HT-29 (cell line): Measurements from ENCODE around the gene LOX. TPM values are rescaled to one million over a fixed set of nuclear protein-coding genes. Genes with fewer than 3 reads are reported as not detected.

ENCODE experiments used
- DNase-seq: peaks from one replicate; pipeline ENCODE4 v3.0.0-alpha.2; 2015; ENCODE audit warnings: low spot score
- total RNA-seq: library from RNA; depleted of rRNA; stranded (reverse); fragments of >200 nt; shearing (Covaris generic); gene quantifications from 2 replicates; pipeline ENCODE4 v1.2.3, GENCODE V29; 2014; rRNA removed

Gene LOX, protein sequence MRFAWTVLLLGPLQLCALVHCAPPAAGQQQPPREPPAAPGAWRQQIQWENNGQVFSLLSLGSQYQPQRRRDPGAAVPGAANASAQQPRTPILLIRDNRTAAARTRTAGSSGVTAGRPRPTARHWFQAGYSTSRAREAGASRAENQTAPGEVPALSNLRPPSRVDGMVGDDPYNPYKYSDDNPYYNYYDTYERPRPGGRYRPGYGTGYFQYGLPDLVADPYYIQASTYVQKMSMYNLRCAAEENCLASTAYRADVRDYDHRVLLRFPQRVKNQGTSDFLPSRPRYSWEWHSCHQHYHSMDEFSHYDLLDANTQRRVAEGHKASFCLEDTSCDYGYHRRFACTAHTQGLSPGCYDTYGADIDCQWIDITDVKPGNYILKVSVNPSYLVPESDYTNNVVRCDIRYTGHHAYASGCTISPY
- total RNA-seq = not detected in 2 replicates

DNA sequence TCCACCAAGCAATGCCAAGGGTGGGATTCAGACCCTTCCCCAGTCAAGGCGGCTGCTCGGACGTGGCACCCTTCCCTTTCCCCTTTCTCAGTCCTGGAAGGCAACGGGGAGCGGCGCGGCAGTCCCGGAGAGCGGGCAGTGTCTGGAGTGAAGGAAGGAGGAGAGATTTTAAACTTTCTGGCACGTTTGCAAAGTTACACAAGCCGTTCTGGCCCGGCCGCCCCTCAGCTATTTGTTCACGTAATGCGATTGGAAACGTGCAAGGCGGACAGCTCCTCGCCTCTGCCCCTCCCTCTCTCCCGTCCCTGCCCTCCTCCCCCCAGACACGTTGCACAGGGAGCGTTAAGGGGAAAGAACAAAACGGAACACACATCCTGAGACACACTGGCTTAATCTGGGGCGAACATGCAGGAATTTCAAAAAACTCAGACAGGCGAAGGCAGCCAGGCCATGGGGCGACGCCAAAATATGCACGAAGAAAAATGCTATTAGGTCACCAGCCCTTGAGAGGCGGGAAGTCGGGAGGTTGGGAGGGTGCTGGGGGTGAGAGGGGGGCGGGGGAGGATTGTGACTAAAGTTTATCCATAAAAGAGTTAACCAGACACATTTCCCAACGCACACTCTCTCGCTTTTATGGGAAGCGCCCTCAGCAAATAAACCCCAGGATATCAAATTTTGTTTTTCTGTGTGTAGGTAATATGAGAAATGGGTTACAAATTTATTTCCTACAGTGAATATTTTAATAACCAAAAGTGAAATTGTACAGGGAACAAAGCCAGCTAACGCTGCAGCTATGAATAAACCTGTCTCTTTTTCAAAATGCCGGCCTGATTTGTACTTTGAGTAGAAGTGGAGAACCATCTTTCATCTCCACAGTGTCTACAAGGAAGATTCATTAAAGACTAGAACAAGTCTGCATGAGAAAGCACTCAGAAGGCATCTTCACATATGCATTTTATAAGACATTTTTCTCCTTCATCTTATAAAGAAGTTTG is at the start of gene LOX:
TSS of gene LOX (minus strand) at position 144 of the 995 bp plus-strand sequence. CDS start 274 bp downstream, outside the sequence.
- peak; percentile 10 for DNase-seq

DNA sequence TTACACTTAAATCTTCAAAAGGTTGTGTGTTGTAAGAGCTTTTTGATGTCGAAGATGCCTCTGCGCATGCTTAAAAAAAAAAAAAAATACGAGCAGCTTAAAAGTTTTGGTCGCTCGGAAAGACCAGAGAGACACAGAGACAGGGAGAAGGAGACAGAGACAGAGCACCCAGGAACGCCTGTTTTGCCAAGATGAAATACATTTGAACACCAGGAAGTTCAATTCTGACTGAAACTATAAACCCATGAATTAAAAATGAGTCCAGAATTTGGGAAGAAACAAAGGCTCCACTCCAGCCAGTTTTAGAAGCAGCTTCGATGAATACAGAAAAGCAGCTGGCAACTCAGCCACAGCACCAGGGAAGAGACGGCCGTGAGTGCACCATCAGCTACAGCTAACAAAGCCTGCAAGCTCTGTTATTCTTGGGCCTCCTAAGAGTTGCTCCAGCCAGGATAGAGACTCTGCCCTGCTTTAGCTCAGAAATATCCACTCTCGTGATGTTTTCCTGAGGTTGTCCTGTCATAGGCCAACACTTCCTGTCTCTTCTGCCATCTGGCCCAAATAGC is 48.8 kb upstream of the LOX start:
- DNase-seq = no peak

DNA sequence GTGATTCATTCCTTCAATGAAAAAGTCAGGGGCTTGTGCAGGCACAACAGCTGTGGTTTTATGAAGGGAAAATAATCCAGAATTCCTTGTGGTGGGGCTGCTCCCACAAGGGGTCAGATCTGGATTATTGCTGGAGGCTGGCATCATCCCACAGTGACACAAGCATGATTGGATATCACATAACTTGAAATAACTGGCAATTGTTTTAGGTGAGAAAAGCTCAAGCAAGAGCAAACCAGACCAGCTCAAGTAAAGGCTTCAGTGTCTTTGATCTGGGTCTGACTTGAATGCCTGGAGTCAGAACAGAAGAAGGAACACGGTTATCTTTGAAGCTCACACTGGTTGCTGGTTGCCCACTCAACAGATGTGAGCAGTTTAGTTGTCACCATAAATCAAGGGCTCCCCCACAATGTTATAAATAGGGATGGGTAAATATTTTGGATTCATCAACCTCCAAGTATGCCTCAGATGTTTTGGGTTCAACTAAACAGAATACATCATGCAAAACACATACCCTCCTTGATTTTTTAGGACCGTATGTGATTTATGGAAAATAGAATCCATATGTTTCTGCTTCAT is 48.2 kb upstream of the LOX start:
- DNase-seq = no peak

DNA sequence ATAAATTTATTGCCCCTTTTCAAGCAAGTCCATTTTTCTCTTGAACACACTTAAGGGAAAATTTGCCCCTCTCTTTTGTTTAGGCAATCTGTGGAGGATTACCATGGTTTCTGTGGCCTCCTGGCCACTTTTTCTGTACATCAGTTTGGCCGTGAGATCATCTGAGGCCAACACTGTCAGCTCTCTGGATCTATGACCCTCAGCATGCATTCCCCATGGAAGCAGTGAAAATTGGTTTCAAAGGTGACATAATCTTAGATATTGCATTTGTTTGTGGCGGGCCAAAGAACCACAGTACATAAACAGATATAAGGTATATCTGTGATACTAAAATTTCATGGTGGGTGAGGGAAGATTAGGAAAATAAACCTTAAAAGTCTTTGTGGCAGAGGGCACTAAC is 46.7 kb upstream of the LOX start:
- DNase-seq = no peak

DNA sequence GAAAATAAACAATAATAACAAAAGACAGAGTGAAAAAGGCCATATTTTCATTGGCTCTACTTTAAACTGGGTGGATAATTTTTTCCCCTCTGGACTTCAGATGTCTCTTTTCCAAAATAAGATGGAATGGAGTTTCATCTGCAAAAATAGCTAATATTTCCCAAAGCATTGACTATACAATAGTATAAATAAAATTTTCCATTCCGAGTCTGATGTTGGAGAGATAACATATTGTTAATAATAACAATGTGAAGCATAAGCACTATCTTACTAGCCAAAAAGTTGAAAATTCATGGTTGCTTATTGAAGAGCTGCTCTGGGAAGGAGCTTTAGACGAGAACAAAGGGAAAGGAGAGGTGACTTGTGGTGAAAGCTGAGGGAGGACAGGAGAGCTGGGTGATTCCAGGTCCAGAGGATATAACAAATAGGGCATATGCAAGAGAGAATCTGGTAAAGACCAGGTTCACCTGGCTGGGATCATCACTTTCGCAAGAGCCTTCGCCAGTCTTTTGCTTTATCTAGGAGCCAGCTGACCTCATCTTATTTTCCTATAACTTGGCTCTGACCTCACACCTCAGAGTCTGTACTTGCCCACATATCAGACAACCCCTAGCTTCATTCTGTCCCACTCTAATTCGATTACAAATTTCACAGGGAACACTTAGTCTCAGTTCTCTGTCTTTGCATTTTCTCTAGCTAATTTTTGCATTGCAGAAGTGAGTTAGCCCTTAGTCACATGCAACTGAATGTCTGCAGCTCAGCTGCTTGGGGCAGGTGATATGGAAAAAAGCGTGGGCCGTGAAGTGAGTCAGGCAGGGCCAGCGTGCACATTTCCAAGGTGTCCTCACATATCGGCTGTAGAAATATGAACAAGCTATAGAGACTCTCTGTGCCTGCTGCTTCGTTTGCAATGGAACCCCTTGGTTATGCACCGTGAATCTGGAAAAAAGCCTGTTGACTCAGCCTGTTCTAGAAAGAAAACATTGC is 43.7 kb upstream of the LOX start:
- DNase-seq = no peak

DNA sequence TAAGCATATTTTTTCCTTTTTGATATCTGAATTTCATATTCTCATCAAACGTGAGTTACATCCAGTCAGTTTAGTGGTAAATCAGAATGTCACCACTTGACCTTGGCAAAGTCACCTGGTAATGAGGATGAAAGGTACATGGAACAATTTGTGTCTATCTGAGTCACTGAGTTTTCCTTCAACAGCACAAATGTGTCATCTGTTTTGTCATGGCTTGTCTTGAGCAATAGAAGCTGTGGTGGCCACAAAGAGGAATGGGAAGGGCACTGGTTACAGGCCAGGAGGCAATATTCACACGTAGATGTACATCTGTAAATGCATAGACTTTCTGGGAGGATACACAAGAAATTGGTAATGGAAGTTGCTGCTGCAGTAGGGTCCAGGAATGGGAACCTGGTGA is 42.9 kb upstream of the LOX start:
- DNase-seq = no peak

DNA sequence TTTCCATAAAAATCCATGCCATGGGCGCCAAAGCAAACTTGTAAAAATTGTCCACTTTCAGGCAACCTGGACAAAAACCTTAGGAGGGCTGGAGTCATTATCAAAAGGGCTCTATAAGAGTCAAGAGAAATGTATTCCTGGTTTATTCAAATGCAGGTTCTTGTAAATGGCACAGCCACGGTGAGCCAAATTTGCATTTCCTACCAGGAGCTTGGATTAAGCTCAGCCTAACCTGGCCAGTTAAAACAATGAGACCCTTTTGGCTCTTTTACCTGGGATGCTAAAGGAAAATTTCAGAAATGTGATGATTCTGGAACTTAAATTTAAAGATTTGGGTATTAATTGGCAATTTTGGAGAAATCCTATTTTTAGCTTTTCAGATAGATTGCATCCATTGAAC is 42.4 kb upstream of the LOX start:
- DNase-seq = no peak

DNA sequence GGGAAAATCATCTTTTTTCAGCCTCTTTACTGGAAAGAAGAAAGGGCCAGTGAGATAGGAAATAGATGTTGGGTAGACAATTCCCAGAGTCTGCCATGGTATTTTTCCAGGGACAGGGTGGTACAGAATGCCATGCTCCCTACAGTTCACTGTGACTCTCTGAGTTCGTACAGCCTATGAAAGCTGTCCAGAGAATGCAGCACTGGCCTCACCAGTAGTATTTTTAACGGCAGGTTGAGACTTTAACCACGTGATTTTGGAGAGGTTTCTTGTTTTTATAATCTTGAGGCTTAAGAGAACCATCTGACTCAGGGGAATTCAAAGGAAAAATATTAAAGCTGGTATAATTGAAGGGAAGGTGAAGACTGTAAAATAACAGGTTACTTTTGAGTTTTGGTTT is 41.1 kb upstream of the LOX start:
- no peak for DNase-seq

DNA sequence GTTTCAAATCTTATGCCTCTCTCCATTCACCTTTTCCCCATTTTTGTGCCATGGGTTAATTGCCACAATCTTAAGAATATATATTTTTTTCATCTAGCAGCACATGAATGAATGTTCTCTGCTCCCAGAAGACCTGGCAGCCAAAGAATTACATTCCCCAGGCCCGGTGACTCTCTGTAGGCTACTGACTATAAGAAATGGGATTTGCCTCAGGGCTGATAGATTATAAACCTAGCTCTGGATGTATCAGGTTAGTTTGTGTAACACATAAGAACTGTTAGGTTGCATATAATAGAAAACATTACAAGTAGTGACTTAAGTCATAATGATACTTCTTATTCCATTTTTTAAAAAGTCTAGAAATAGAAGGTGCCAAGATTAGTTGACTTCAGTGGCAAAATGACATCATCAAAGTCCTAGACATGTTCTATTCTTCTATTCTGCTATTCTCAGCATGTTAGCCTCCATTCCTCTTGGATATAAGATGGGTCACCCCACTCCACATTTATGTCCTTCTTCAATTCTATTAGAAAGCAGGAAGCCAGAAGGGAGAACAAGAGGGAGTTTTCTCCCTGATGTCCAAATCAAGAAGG is 40.4 kb upstream of the LOX start:
- no peak for DNase-seq

DNA sequence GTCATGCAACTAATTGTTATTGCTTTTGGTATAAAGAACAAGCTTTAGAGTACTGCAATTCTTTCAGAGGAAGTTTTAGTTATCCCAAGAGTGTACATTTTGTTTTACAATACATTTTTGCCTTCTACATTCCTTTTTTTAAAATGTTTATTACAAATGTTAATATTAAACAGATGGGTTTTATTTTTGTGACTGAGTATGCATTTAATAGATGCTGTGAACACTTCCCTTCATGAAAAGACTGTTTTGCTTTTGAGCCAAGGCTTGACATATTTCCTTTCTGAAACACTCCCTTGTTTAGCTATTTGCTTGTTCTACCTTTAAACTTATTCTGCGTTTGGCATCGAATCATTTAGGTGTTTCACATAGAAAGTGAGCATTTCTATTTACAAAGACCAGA is 36.4 kb upstream of the LOX start:
- DNase-seq = no peak

DNA sequence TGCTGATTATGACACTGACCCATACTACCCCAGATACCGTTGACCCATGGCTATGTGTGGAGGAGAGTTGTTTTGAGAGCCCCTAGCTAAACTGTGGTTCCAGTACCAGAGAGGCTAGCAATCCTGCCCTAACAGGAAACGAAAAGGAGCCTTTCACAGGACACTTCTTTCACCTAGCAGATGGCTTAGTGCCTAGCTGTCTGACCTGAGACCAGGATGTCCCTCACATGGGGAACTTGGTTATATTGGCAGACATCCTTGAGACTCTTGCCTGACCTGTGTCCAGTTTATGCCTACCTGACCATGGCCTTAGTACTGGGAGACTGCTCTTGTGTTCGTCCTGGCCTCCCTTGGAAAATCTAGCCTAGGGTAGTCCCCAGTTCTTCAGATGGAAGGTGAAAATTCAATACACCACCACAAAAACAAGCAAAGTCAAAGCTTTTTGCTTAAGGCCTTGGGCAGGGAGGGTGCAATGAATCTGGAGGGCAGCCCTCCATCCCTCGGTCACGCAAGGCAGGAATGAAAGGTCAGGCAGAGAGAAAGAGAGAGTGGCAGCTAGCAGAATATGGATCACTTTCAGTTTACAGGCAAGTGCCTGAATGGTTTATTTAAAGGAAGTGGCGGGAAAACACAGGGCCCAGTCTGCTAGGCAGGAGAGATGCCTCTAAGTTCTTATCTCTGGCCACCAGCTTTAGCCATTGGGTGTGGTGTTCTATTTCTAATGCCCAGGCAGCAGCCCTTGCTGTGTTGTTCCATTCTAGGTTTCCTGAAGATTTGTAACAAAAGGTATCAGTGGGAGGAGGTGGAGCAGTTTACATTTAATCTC is 34.9 kb upstream of the LOX start:
- DNase-seq = no peak

DNA sequence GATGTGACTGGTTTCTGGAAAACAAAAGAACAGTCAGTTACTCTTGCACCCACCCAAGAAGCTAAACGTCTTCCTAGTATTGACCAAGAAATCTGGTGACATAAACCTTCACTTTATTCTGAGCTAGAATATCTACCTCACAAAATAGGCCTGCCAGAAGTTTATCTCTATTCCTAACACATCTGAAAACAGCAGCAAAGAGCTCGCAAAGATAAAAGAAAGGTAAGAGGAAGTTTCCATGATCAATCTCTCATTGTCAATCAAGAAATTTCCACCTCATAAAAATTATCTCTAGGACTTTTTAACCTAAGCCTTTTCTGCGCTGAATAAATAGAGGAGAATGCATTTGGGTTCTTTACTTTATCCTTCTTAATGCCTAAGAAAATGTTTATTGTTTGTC is 34.0 kb upstream of the LOX start:
- DNase-seq = no peak

DNA sequence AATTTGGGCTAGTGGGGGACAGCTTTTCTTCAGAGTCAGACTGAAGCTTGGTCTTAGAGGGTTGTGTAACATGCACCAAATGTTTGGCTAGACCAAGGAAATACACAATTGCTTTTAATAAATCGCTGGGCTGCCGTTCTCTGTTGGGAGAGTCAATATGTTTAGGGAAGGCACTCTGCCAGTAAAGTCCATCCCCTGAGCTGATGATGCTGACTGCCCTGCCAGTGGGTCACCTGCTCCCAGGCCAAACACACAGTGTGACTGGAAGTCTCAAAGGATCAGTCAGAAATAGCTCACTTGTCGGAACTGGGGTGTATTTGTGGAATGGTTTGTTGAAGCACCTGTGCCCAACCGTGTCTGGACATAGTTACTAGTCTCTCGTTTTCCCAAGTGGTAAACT is 33.4 kb upstream of the LOX start:
- DNase-seq = no peak

DNA sequence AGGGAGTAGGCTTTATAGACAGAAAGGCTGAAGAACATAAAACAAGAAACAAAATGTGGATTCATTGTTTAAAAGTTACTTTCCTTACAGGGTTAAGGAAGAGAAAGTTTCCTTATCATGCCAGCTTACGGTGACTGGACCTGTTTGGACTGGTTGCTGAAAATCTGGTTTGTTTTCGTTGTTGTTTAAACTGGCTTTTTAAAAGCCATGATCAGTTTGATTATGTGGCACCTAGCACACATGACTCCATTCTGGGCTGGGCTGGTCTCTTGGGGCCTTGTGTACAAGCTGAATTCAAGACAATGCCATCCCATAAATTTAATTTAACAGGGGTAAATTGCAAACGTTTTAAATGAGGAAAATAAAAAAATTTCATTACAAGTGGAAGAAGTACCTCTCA is 32.9 kb upstream of the LOX start:
- no peak for DNase-seq

DNA sequence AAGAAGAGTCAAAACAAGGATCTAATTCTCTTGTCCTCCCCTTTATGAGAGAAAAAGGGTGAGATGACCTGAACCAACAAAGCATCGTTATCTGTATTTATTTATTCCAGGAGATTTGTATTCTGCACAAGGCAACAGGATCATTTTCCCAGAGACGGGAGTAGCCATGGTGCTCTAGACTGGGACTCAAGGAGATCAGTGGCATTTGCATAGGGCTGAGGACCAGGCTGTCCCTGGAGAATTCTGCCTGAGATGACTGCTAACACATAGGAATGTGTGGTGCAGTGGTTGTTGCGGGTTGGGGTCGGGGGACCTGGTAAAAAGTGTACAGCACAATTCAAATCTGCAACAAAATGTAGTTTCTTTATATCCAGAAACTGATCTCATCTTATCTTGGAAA is 29.0 kb upstream of the LOX start:
- no peak for DNase-seq

DNA sequence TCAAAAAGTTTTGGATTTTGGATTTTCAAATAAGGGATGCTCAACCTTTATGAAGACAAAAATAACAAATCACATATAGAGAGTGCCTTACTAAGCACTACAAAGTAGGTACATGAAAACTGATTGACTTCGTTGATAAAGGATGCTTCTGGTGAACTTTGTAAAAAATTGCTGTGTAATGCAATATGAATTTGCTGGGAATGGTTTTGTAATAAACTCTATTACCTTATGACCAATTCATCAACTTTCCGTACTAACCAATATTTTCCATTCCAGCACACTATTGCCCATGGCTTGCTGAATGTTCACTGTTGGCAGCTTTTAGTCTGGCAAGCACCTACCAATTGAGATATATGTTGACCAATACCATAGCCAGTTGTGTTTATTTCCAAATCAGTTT is 27.9 kb upstream of the LOX start:
- no peak for DNase-seq

DNA sequence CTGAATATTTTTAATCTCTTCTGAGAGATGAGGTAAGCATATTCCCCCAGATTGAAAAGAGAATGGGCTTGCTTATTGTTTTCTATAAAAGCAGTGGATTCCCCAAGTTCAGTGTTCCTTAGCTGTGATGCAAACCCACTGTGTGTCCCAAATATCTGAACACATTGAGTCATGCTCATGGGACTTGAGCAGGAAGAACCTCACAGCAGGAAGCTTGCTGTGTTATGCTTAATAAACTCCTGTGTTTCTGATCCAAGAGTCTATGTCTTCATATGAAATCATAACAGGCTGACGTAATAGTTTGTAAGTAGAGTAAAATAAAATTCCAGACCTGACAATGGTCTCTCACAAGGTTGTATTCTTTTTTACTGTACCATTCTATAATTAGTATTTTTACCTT is 24.8 kb upstream of the LOX start:
- DNase-seq = no peak

DNA sequence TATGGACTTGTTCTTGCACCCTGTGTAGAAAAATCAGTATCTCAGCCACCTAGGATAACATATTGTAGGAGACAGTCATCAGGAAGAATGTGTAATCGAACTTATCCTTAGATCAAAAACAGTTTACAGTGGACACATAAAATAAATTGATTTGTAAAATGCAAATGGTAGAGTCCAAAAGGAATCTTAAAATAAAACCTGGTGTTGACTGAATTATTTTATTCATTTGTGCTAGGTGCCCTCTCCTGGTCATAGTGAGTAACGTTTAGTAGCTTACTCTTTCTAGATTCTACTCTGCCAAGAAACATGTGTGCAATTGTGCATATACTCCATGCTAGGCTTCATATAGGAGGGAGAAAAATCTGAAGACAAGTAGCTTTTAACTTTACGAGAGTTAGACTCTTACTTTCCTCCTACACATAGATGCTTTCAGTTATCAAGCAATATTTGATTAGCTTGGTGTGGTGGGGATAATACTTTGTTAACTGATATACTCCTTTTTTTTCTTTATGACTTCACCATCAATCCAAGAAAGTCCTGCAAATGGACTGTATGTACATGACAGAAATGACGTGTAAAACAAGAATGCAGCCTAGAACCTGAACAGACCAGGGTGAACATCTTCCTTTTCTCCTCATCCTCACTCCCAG is 23.7 kb upstream of the LOX start:
- DNase-seq = peak; percentile 63
